Measurements from ENCODE around the gene CDT1.

Gene CDT1

GRCh38 chr16:88761143-88761534 is 42.5 kb upstream of the CDT1 start:
- FAIRE-seq (no peak), DNase-seq (ENCODE audit: insufficient read length) (no peak)
- TF ChIP-seq POLR2AphosphoS5 (IDR thresholded peaks at IDR 0.05; ENCODE audit: low read depth, low read length) (no peak), POLR2A (IDR thresholded peaks at IDR 0.05; ENCODE audit: low read depth, low read length) (no peak), TAF1 (IDR thresholded peaks at IDR 0.05; ENCODE audit: borderline replicate concordance, low read depth, low read length) (no peak)

- no peak for DNase-seq (ENCODE audit: insufficient read length)
- TF ChIP-seq POLR2A (IDR thresholded peaks at IDR 0.05; ENCODE audit: low read depth, low read length) (no peak), POLR2AphosphoS5 (IDR thresholded peaks at IDR 0.05; ENCODE audit: low read depth, low read length) (no peak), TAF1 (IDR thresholded peaks at IDR 0.05; ENCODE audit: borderline replicate concordance, low read depth, low read length) (no peak)
- FAIRE-seq, result no peak
These were observed 41.8 kb upstream of the CDT1 start for GRCh38 chr16:88761830-88762229.

GRCh38 chr16:88762258-88762870 is 41.2 kb upstream of the CDT1 start:
- FAIRE-seq, result no peak
- DNase-seq (ENCODE audit: insufficient read length), result no peak
- TF ChIP-seq POLR2AphosphoS5 (IDR thresholded peaks at IDR 0.05; ENCODE audit: low read depth, low read length) (no peak), TAF1 (IDR thresholded peaks at IDR 0.05; ENCODE audit: borderline replicate concordance, low read depth, low read length) (no peak), POLR2A (IDR thresholded peaks at IDR 0.05; ENCODE audit: low read depth, low read length) (no peak)

- no peak for TF ChIP-seq POLR2AphosphoS5 (IDR thresholded peaks at IDR 0.05; ENCODE audit: low read depth, low read length)
- no peak for TF ChIP-seq POLR2A (IDR thresholded peaks at IDR 0.05; ENCODE audit: low read depth, low read length)
- TF ChIP-seq TAF1 (IDR thresholded peaks at IDR 0.05; ENCODE audit: borderline replicate concordance, low read depth, low read length), result no peak
- FAIRE-seq, result no peak
- DNase-seq (ENCODE audit: insufficient read length), result no peak
These were observed 40.6 kb upstream of the CDT1 start for GRCh38 chr16:88762941-88763340.

- DNase-seq (ENCODE audit: insufficient read length), result no peak
- no peak for FAIRE-seq
- TF ChIP-seq POLR2AphosphoS5 (IDR thresholded peaks at IDR 0.05; ENCODE audit: low read depth, low read length) (no peak), POLR2A (IDR thresholded peaks at IDR 0.05; ENCODE audit: low read depth, low read length) (no peak), TAF1 (IDR thresholded peaks at IDR 0.05; ENCODE audit: borderline replicate concordance, low read depth, low read length) (no peak)
These were observed 40.0 kb upstream of the CDT1 start for GRCh38 chr16:88763502-88764053.

- TF ChIP-seq TAF1 (IDR thresholded peaks at IDR 0.05; ENCODE audit: borderline replicate concordance, low read depth, low read length), result no peak
- TF ChIP-seq POLR2A (IDR thresholded peaks at IDR 0.05; ENCODE audit: low read depth, low read length), result no peak
- TF ChIP-seq POLR2AphosphoS5 (IDR thresholded peaks at IDR 0.05; ENCODE audit: low read depth, low read length), result no peak
- FAIRE-seq (no peak), DNase-seq (ENCODE audit: insufficient read length) (no peak)
These were observed 39.5 kb upstream of the CDT1 start for GRCh38 chr16:88764080-88764479.

- FAIRE-seq (no peak), DNase-seq (ENCODE audit: insufficient read length) (no peak)
- no peak for TF ChIP-seq POLR2A (IDR thresholded peaks at IDR 0.05; ENCODE audit: low read depth, low read length)
- TF ChIP-seq TAF1 (IDR thresholded peaks at IDR 0.05; ENCODE audit: borderline replicate concordance, low read depth, low read length), result no peak
- no peak for TF ChIP-seq POLR2AphosphoS5 (IDR thresholded peaks at IDR 0.05; ENCODE audit: low read depth, low read length)
These were observed 38.7 kb upstream of the CDT1 start for GRCh38 chr16:88764913-88765349.

GRCh38 chr16:88766975-88767374 is 36.6 kb upstream of the CDT1 start:
- no peak for FAIRE-seq
- TF ChIP-seq POLR2AphosphoS5 (IDR thresholded peaks at IDR 0.05; ENCODE audit: low read depth, low read length), result no peak
- TF ChIP-seq TAF1 (IDR thresholded peaks at IDR 0.05; ENCODE audit: borderline replicate concordance, low read depth, low read length), result no peak
- TF ChIP-seq POLR2A (IDR thresholded peaks at IDR 0.05; ENCODE audit: low read depth, low read length), result no peak
- no peak for DNase-seq (ENCODE audit: insufficient read length)

- no peak for TF ChIP-seq POLR2A (IDR thresholded peaks at IDR 0.05; ENCODE audit: low read depth, low read length)
- FAIRE-seq, result no peak
- no peak for DNase-seq (ENCODE audit: insufficient read length)
These were observed 36.0 kb upstream of the CDT1 start for GRCh38 chr16:88767546-88768070.

- DNase-seq (ENCODE audit: insufficient read length), result no peak
- TF ChIP-seq POLR2AphosphoS5 (IDR thresholded peaks at IDR 0.05; ENCODE audit: low read depth, low read length), result no peak
- no peak for TF ChIP-seq POLR2A (IDR thresholded peaks at IDR 0.05; ENCODE audit: low read depth, low read length)
- no peak for TF ChIP-seq TAF1 (IDR thresholded peaks at IDR 0.05; ENCODE audit: borderline replicate concordance, low read depth, low read length)
- FAIRE-seq, result no peak
These were observed 35.4 kb upstream of the CDT1 start for GRCh38 chr16:88768071-88768783.

- FAIRE-seq (no peak), DNase-seq (ENCODE audit: insufficient read length) (peak; percentile 86)
- TF ChIP-seq POLR2A (IDR thresholded peaks at IDR 0.05; ENCODE audit: low read depth, low read length), result no peak; the same call in 1 of the 2 replicates
- TF ChIP-seq POLR2AphosphoS5 (IDR thresholded peaks at IDR 0.05; ENCODE audit: low read depth, low read length), result no peak
- TF ChIP-seq TAF1 (IDR thresholded peaks at IDR 0.05; ENCODE audit: borderline replicate concordance, low read depth, low read length), result no peak
These were observed 33.8 kb upstream of the CDT1 start for GRCh38 chr16:88769617-88770460.
